A549 (cell line): ENCODE measurements around the gene DGKD.

Source experiments
- CHD4 ChIP-seq: fragments of 200-600 bp; sonication (generic); IDR thresholded peaks from 2 replicates; pipeline ENCODE4 v1.6.1; 2016; ENCODE audit warnings: antibody characterized with exemption, mild to moderate bottlenecking, borderline replicate concordance
- EP300 ChIP-seq, 2 experiments: fragments of >200 bp; sonication (Bioruptor Twin); formaldehyde crosslinking; IDR thresholded peaks; 2 replicates in 1 of 2; 3 replicates in 1 of 2; pipeline ENCODE4 v1.6.1; 2016 to 2017
- MAX ChIP-seq: IDR thresholded peaks from 2 replicates; pipeline ENCODE4 v1.6.1; 2012
- MYC ChIP-seq: IDR thresholded peaks from 2 replicates; pipeline ENCODE4 v1.6.1; 2012; ENCODE audit warnings: mild to moderate bottlenecking, inconsistent platforms, low read length, improper control_type of control experiment, borderline replicate concordance
- POLR2A ChIP-seq: IDR thresholded peaks from 2 replicates; pipeline ENCODE4 v1.6.1; 2012; ENCODE audit warnings: mild to moderate bottlenecking, low read length
- RAD21 ChIP-seq, 2 experiments: fragments of >200 bp in 1 of 2; sonication (Bioruptor Twin) in 1 of 2; formaldehyde crosslinking in 1 of 2; IDR thresholded peaks in 1 of 2; conservative IDR thresholded peaks in 1 of 2; 2 replicates in 1 of 2; 3 replicates in 1 of 2; pipeline ENCODE4 v1.6.1; 2012 to 2018; ENCODE audit warnings: inconsistent platforms in 1 of 2
- RCOR1 ChIP-seq: fragments of 150-350 bp; IDR thresholded peaks from 2 replicates; pipeline ENCODE4 v1.6.1; 2014; ENCODE audit warnings: antibody characterized with exemption, low read length, low read depth
- SMC3 ChIP-seq: fragments of >200 bp; sonication (Bioruptor Twin); formaldehyde crosslinking; IDR thresholded peaks from 3 replicates; pipeline ENCODE4 v1.6.1; 2018; ENCODE audit warnings: inconsistent platforms
- TF ChIP-seq, protein P1 (sequence below): fragments of >200 bp; sonication (Bioruptor Twin); formaldehyde crosslinking; IDR thresholded peaks from 3 replicates; pipeline ENCODE4 v1.5.1; 2016
- TF ChIP-seq, protein P2 (sequence below): fragments of 250-450 bp; sonication (Bioruptor Pico); IDR thresholded peaks from 2 replicates; pipeline ENCODE4 v1.5.0; 2021; ENCODE audit warnings: mild to moderate bottlenecking, moderate library complexity, borderline replicate concordance

DNA sequence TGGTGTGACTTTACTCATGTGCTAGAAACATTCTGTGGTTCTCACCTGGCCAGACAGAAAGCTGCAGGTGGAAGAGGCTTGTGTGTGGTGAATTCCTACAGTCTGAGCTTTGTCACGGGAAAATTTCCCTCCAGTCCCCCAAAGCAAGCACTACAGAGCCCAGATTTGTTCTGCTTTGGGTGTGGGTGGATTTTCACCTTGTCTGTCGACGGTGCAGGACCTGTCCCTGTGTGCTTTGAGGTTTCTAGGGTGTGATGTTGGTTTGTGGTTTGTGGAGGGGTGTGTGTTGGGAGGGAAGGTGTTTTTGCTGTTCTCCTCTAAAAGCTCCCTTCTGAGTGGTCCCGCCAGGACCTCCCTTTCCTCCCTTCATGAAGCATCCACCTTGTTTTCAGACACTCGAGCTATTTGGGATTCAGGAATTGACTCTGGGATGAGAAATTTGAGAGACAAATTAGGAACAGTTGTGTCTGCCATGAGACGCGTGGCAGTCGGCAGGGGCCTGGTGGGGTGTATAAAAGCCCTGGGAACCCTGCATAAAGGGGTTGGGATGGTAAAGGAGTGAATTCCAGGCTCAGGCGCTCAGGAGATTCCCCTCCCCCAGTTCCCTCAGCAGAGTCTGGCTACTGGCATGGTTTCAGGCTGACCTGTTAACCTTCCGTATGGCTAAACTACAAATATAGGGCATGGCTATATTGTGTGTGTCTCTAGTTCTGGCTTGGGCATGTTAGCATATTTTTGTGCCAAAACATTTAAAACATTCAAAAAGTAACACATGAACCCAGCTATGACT lies 65.5 kb downstream of the DGKD start:
- TF ChIP-seq RAD21 (conservative IDR thresholded peaks at IDR 0.05 in 1 of 2, IDR thresholded peaks at IDR 0.05 in 1 of 2): no peak
- no peak for TF ChIP-seq EP300 (IDR thresholded peaks at IDR 0.05)
- no peak for TF ChIP-seq SMC3
- TF ChIP-seq, protein P1, sequence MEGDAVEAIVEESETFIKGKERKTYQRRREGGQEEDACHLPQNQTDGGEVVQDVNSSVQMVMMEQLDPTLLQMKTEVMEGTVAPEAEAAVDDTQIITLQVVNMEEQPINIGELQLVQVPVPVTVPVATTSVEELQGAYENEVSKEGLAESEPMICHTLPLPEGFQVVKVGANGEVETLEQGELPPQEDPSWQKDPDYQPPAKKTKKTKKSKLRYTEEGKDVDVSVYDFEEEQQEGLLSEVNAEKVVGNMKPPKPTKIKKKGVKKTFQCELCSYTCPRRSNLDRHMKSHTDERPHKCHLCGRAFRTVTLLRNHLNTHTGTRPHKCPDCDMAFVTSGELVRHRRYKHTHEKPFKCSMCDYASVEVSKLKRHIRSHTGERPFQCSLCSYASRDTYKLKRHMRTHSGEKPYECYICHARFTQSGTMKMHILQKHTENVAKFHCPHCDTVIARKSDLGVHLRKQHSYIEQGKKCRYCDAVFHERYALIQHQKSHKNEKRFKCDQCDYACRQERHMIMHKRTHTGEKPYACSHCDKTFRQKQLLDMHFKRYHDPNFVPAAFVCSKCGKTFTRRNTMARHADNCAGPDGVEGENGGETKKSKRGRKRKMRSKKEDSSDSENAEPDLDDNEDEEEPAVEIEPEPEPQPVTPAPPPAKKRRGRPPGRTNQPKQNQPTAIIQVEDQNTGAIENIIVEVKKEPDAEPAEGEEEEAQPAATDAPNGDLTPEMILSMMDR: no peak
- TF ChIP-seq RCOR1: no peak
- TF ChIP-seq MYC: no peak
- peak; percentile 20; the same call in 1 of the 2 replicates for TF ChIP-seq MAX
- TF ChIP-seq, protein P2, sequence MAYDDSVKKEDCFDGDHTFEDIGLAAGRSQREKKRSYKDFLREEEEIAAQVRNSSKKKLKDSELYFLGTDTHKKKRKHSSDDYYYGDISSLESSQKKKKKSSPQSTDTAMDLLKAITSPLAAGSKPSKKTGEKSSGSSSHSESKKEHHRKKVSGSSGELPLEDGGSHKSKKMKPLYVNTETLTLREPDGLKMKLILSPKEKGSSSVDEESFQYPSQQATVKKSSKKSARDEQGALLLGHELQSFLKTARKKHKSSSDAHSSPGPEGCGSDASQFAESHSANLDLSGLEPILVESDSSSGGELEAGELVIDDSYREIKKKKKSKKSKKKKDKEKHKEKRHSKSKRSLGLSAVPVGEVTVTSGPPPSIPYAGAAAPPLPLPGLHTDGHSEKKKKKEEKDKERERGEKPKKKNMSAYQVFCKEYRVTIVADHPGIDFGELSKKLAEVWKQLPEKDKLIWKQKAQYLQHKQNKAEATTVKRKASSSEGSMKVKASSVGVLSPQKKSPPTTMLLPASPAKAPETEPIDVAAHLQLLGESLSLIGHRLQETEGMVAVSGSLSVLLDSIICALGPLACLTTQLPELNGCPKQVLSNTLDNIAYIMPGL (CRISPR knock-in tag): no peak
- no peak for TF ChIP-seq CHD4
- TF ChIP-seq POLR2A: no peak
